ENCODE results near the gene ZNF280D.
"Not testable (repeated sequence)": the region's sequence is repeated elsewhere in the genome, so short reads cannot be mapped to it uniquely, and the experiment has no call there.

ZNF280D gene

GRCh38 chr15:56733136-56734012 is at the start of gene ZNF280D:
Gene ZNF280D (minus strand): TSS chr15:56733509. CDS start chr15:56707109, 26,400 bp downstream.
- peak; percentile 59 for DNase-seq

- no peak for DNase-seq
Observed at GRCh38 chr15:56782306-56782705, 49.0 kb upstream of the ZNF280D start.

GRCh38 chr15:56781666-56782065 is 48.4 kb upstream of the ZNF280D start:
- DNase-seq, result no peak

GRCh38 chr15:56780102-56780725 is 46.9 kb upstream of the ZNF280D start:
- not testable (repeated sequence) for DNase-seq

GRCh38 chr15:56779449-56779848 is 46.1 kb upstream of the ZNF280D start:
- not testable (repeated sequence) for DNase-seq

GRCh38 chr15:56778761-56779160 is 45.5 kb upstream of the ZNF280D start:
- no peak for DNase-seq

- no peak for DNase-seq
Observed at GRCh38 chr15:56776839-56777238, 43.5 kb upstream of the ZNF280D start.

- no peak for DNase-seq
Observed at GRCh38 chr15:56775641-56776040, 42.3 kb upstream of the ZNF280D start.

GRCh38 chr15:56774356-56774755 is 41.0 kb upstream of the ZNF280D start:
- DNase-seq, result no peak

GRCh38 chr15:56772868-56773639 is 39.7 kb upstream of the ZNF280D start:
- peak; percentile 71 for DNase-seq

- no peak for DNase-seq
Observed at GRCh38 chr15:56770173-56770572, 36.9 kb upstream of the ZNF280D start.

- no peak for DNase-seq
Observed at GRCh38 chr15:56767315-56767714, 34.0 kb upstream of the ZNF280D start.

- DNase-seq, result no peak
Observed at GRCh38 chr15:56765251-56765650, 31.9 kb upstream of the ZNF280D start.

- no peak for DNase-seq
Observed at GRCh38 chr15:56763141-56763895, 30.0 kb upstream of the ZNF280D start.

- no peak for DNase-seq
Observed at GRCh38 chr15:56760186-56760585, 26.9 kb upstream of the ZNF280D start.

GRCh38 chr15:56759450-56759845 is 26.1 kb upstream of the ZNF280D start:
- DNase-seq, result no peak

- no peak for DNase-seq
Observed at GRCh38 chr15:56758770-56759449, 25.6 kb upstream of the ZNF280D start.

GRCh38 chr15:56757875-56758274 is 24.6 kb upstream of the ZNF280D start:
- no peak for DNase-seq

GRCh38 chr15:56754772-56755370 is 21.6 kb upstream of the ZNF280D start:
- DNase-seq, result no peak

GRCh38 chr15:56752986-56753385 is 19.7 kb upstream of the ZNF280D start:
- DNase-seq, result no peak

GRCh38 chr15:56749982-56750381 is 16.7 kb upstream of the ZNF280D start:
- DNase-seq, result no peak
